WERI-Rb-1 (cell line): ENCODE data around the gene GAK.

Source experiments
- DNase-seq: peaks from one replicate; pipeline ENCODE4 v3.0.0-alpha.2; 2020
- H3K27ac ChIP-seq: fragments of 250-450 bp; sonication (Bioruptor Pico); 2 replicates; pipeline ENCODE4 v1.5.1; 2020; ENCODE audit warnings: mild to moderate bottlenecking, moderate library complexity
- H3K27me3 ChIP-seq: fragments of 250-450 bp; sonication (Bioruptor Pico); 2 replicates; pipeline ENCODE4 v1.5.1; 2021; ENCODE audit warnings: mild to moderate bottlenecking, low read depth, moderate library complexity; ENCODE audit not compliant: insufficient read depth, severe bottlenecking
- H3K36me3 ChIP-seq: fragments of 250-450 bp; sonication (Bioruptor Pico); 2 replicates; pipeline ENCODE4 v1.5.1; 2020; ENCODE audit warnings: mild to moderate bottlenecking, moderate library complexity
- H3K4me3 ChIP-seq: 2 replicates; pipeline ENCODE4 v1.5.1; 2011; ENCODE audit warnings: low read depth, mild to moderate bottlenecking, control low read depth, low read length
- H3K9me3 ChIP-seq: fragments of 250-450 bp; sonication (Bioruptor Pico); 2 replicates; pipeline ENCODE4 v1.5.1; 2021; ENCODE audit warnings: mild to moderate bottlenecking, moderate library complexity; ENCODE audit not compliant: severe bottlenecking
- CTCF ChIP-seq: IDR thresholded peaks from 2 replicates; pipeline ENCODE4 v1.5.1; 2011; ENCODE audit warnings: low read depth, mild to moderate bottlenecking, control low read depth, inconsistent platforms, low read length

The GAK gene

GRCh38 chr4:964346-965025 lies 32.4 kb upstream of the GAK start:
- H3K36me3 ChIP-seq = peaks cover 9% of the 10 kb centered on the region; the same call in 1 of the 2 replicates
- DNase-seq = no peak
- no peaks in the 10 kb centered on the region for H3K27me3 ChIP-seq
- H3K4me3 ChIP-seq = no peak overlapping the region
- TF ChIP-seq CTCF = no peak
- no peaks in the 10 kb centered on the region for H3K9me3 ChIP-seq
- no peak overlapping the region for H3K27ac ChIP-seq

- H3K36me3 ChIP-seq = peaks cover 9% of the 10 kb centered on the region; the same call in 1 of the 2 replicates
These were observed 31.4 kb upstream of the GAK start for GRCh38 chr4:963276-964225.

GRCh38 chr4:962231-963208 lies 30.4 kb upstream of the GAK start:
- peaks cover 9% of the 10 kb centered on the region; the same call in 1 of the 2 replicates for H3K36me3 ChIP-seq
- no peaks in the 10 kb centered on the region for H3K9me3 ChIP-seq
- no peak for TF ChIP-seq CTCF
- H3K27me3 ChIP-seq = no peaks in the 10 kb centered on the region
- DNase-seq = no peak
- no peak overlapping the region for H3K27ac ChIP-seq
- no peak overlapping the region for H3K4me3 ChIP-seq

More at GRCh38 chr4:963276-964225, 31.4 kb upstream of the GAK start:
- H3K4me3 ChIP-seq = no peak overlapping the region
- DNase-seq = no peak
- TF ChIP-seq CTCF = no peak
- H3K9me3 ChIP-seq = no peaks in the 10 kb centered on the region
- no peak overlapping the region for H3K27ac ChIP-seq
- no peaks in the 10 kb centered on the region for H3K27me3 ChIP-seq

GRCh38 chr4:961351-962230 lies 29.5 kb upstream of the GAK start:
- 0 out of 2 replicates have a peak, but pooled peaks have one; percentile 16 for TF ChIP-seq CTCF
- Histone ChIP-seq H3K4me3 (no peak overlapping the region), H3K9me3 (no peaks in the 10 kb centered on the region), H3K27me3 (no peaks in the 10 kb centered on the region), H3K36me3 (peaks cover 9% of the 10 kb centered on the region; the same call in 1 of the 2 replicates), H3K27ac (no peak overlapping the region)
- no peak for DNase-seq
